Kidney (tissue), 14 donors: ENCODE measurements around the gene IL17REL. TPM values are rescaled to one million over a fixed set of nuclear protein-coding genes. Genes with fewer than 3 reads are reported as not detected.

Source experiments
- DNase-seq, 5 donors: peaks; one replicate each; pipeline ENCODE4 v3.0.0-alpha.2; 2013 to 2020
- FAIRE-seq: peaks from 2 replicates; lab custom pipeline; 2012; peaks lifted over from hg19 to GRCh38; lab: Jason Lieb, UNC
- H3K27ac ChIP-seq, 2 donors: one replicate each; pipeline ENCODE4 v1.7.0; 2013; ENCODE audit warnings: low read depth in 2 of 2, low read length in 2 of 2, inconsistent platforms in 1 of 2
- H3K27me3 ChIP-seq: one replicate; pipeline ENCODE4 v1.7.1; 2013; ENCODE audit warnings: low read length, inconsistent platforms; ENCODE audit not compliant: control insufficient read depth, insufficient read depth
- H3K36me3 ChIP-seq, 3 donors: one replicate each; pipeline versions ENCODE4 v1.7.0 to v1.7.1; 2013; ENCODE audit warnings: low read length in 3 of 3, control low read depth in 1 of 3, inconsistent platforms in 1 of 3; ENCODE audit not compliant: insufficient read depth in 3 of 3, control insufficient read depth in 2 of 3
- H3K4me1 ChIP-seq, 3 donors: one replicate each; pipeline versions ENCODE4 v1.7.0 to v1.7.1; 2013; ENCODE audit warnings: low read length in 3 of 3, inconsistent platforms in 1 of 3, low read depth in 1 of 3; ENCODE audit not compliant: control insufficient read depth in 2 of 3, insufficient read depth in 2 of 3
- H3K4me3 ChIP-seq, 3 donors: one replicate each; pipeline versions ENCODE4 v1.7.0 to v1.8.1; 2013; ENCODE audit warnings: low read length in 3 of 3, control low read depth in 1 of 3, inconsistent platforms in 1 of 3
- H3K9ac ChIP-seq, 3 donors: one replicate each; pipeline versions ENCODE4 v1.7.0 to v1.7.1; 2013; ENCODE audit warnings: low read length in 3 of 3, control low read depth in 1 of 3, inconsistent platforms in 1 of 3
- H3K9me3 ChIP-seq, 3 donors: one replicate each; pipeline versions ENCODE4 v1.7.0 to v1.7.1; 2013; ENCODE audit warnings: low read length in 3 of 3, control low read depth in 1 of 3, inconsistent platforms in 1 of 3; ENCODE audit not compliant: control insufficient read depth in 2 of 3, insufficient read depth in 1 of 3
- CTCF ChIP-seq: IDR thresholded peaks from 3 replicates; pipeline ENCODE4 v1.5.1; 2012; ENCODE audit warnings: mild to moderate bottlenecking, moderate library complexity, borderline replicate concordance; ENCODE audit not compliant: insufficient read depth; ENCODE audit errors: extremely low read depth
- intact Hi-C: fragments of 100-400 bp; cut with DNase I; formaldehyde crosslinking; loops from one replicate; pipeline ENCODE4 v1.11.1; 2022
- polyA plus RNA-seq: library from polyadenylated mRNA; stranded (reverse); fragments of 350-450 nt; fragmentation: Illumina TruSeq; extraction: RNeasy Lipid Tissue Mini Kit (QIAGEN cat#74804); gene quantifications from one replicate; pipeline ENCODE4 v1.2.3, GENCODE V29; 2014; ENCODE audit warnings: low read depth, low replicate concordance; ENCODE audit not compliant: insufficient read depth
- total RNA-seq: library from RNA; stranded (reverse); fragmentation: NEBNext Ultra II Directional; extraction: Animal tissue kit (Norgen Biotek cat#: 25700); gene quantifications from one replicate; pipeline ENCODE4 v1.2.1, GENCODE V29; 2021
- donor health status: control.
- donor health status: control.
- donor health status: control.
- donor health status: control.
- donor health status: control.
- donor health status: DM: yes; HTN: yes; CAD: no.
- donor health status: Normal renal cell carcinoma (clear cell type).

The IL17REL gene
- total and polyA plus RNA-seq, 2 donors from 2014 or later, result 0.16 TPM; not detected in 1

- Histone ChIP-seq H3K9ac (no peak overlapping the region), H3K9me3 (no peaks in the 10 kb centered on the region), H3K27ac (no peak overlapping the region), H3K4me1 (peaks cover 0 to 41% (median 25%) of the 10 kb centered on the region in 3 donors), H3K36me3 (peaks cover 0 to 5% (median 0%) of the 10 kb centered on the region in 3 donors), H3K4me3 (no peak overlapping the region), H3K27me3 (no peaks in the 10 kb centered on the region)
- FAIRE-seq (no peak), DNase-seq (peak in 2 of 5 donors; percentile 49 to 76)
- TF ChIP-seq CTCF, result no peak
- intact Hi-C loops, result no loop called here
These were observed 55.4 kb downstream of the IL17REL start for GRCh38 chr22:49956914-49957825.

GRCh38 chr22:49956418-49956770 is 56.2 kb downstream of the IL17REL start:
- intact Hi-C loops, result no loop called here
- peak in 1 of 5 donors; percentile 74 for DNase-seq

GRCh38 chr22:49955581-49956417 is 56.8 kb downstream of the IL17REL start:
- H3K4me3 ChIP-seq, result no peak overlapping the region
- intact Hi-C loops, result no loop called here
- no peak for FAIRE-seq
- DNase-seq, result peak in 2 of 5 donors; percentile 48 to 68
- H3K9ac ChIP-seq, result no peak overlapping the region
- H3K27ac ChIP-seq, result no peak overlapping the region
- no peak for TF ChIP-seq CTCF
- H3K4me1 ChIP-seq, result peaks cover 0 to 51% (median 31%) of the 10 kb centered on the region in 3 donors
- no peaks in the 10 kb centered on the region for H3K36me3 ChIP-seq
- H3K9me3 ChIP-seq, result no peaks in the 10 kb centered on the region
- H3K27me3 ChIP-seq, result no peaks in the 10 kb centered on the region

More at GRCh38 chr22:49956418-49956770, 56.2 kb downstream of the IL17REL start:
- Histone ChIP-seq H3K9me3 (no peaks in the 10 kb centered on the region), H3K27me3 (no peaks in the 10 kb centered on the region), H3K9ac (no peak overlapping the region), H3K4me1 (peaks cover 0 to 49% (median 31%) of the 10 kb centered on the region in 3 donors), H3K27ac (no peak overlapping the region), H3K4me3 (no peak overlapping the region), H3K36me3 (peaks cover 0 to under 1% (median 0%) of the 10 kb centered on the region in 3 donors)
- no peak for TF ChIP-seq CTCF
- FAIRE-seq, result no peak
